ENCODE results near the gene LRPAP1.

LRPAP1 gene

DNA sequence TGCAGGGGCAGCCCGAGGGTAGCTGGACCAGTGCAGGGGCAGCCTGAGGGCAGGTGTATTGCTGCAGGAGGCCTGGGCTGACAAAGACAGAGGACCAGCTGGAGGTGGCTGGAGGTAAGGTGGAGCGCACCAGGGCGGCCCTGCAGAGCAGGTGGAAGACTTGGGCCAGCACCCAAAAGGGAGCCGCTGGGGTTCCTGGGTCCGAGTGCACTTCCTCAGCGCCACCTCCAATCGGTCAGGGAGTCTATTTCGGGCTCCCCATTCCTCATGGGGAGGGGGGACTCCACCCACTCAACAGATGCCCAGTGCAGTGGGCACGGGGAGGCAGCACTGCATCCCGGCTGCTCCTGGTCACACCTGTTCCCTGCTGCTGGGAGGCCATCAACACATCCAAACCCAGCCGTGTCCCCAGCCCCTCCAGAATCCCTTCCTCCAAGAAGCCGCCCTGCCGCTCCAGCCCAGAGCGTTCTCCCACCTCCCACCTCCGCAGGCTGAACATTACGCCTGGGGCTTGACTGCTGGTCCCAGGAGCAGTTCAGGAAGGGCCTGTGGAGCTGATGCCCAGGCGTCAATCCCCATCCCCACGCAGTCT, 1.5 kb downstream of the LRPAP1 start:
- DNase-seq, result no peak

- no peak for DNase-seq
Observed at GRCh38 chr4:3530051-3530450, 2.2 kb downstream of the LRPAP1 start.

DNA sequence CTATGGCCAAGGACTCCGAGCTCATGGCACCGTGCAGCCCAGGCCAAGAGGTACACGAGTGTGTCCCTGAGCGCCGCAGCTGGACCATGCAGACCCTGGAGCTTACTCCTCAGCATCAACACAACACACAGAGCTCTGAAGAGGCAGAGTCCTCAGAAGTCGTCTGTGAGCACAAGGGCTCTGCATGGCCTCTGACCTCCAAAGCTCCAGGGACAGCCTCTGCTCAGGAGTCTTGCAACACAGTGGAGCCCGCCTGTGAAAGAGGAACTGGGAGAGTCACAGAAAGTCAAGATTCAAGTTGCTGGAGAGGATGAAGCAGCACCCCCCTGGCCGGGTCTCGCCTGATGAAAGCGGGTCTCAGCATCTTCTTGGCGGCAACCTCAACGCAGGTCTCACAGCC, 2.9 kb downstream of the LRPAP1 start:
- DNase-seq, result no peak

- DNase-seq, result no peak
Observed at GRCh38 chr4:3527914-3528876, 4.0 kb downstream of the LRPAP1 start.

DNA sequence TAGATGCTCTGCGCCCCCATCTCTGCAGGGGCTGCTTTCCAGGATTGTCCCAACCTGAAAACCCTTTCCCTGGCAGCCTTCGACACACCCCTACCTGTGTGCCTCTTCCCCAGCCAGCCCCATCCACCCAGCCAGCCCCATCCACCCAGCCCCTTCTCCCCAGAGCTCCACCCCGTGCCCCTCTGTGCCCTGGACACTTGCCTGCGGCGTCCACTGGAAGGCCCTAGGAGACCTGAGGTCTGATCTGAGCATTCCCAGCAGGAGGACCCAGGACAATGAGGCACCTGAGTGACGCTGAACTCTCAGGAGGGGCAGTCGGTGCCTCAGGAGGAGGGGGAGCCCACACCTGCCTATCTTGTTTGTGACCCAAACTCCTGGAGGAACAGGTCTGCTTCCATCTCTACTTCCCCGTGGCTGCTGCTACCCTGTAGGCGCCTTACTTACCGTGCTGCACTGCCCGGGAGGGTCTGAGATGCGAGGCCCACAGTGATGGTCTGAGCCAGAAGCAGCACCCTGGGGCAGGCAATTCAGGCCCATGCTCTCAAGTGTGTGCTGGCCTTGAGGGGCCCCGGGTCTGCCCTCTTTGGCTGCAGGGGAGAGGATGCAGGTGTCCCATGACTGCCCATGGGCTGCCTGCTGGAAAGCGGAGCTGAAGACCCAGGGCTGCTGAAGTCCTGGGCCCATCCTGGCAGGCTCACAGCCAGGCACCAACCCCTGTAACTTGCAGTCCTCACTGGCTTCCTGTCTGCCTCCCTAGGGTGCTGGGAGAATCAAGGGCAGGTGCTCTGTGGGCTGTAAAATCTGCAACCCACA, 4.9 kb downstream of the LRPAP1 start:
- DNase-seq, result no peak

- DNase-seq, result no peak
Observed at GRCh38 chr4:3526456-3526855, 5.8 kb downstream of the LRPAP1 start.

DNA sequence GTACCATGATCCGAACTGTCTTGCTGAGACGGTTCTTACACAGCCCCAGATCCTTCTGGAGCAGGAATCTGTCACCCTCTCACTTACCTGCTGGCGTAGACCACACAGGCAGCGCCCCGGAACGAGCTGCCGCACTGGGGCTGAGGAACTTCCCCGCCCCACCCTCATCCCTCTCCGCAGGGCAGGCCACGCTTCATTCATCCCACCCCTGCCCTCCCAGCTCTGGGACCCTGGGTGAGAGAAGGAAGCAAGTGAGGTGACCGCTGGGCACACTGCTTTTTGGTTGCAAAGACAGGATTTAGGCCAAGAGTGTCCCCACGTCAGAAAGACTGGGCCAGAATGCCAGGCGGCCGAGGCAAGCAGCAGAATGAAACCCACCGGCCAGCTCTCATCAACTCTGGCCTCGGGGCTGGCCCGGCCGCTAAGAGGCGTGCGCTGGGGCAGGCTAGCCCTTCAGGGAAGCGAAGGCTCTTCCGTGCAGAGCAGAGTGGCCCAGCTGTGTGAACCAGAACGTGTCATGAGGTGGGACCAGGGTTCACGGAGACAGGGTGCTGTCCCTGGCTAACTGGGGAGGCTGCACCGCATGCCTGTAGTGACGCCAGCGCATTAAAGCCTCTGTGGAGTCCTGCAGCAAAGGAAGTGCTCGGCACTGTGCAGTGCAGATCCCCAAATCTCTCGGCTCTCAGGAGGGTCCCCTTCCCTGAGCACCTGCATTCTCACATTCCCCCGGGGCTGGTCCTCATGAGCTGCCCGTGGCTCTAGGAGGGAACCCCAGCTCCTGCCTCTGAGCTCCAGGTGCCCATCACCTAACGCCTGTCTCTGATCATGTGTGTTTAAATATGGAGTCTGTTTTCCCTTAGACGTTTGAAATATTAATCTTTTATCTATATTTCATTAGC, 6.4 kb downstream of the LRPAP1 start:
- no peak for DNase-seq

DNA sequence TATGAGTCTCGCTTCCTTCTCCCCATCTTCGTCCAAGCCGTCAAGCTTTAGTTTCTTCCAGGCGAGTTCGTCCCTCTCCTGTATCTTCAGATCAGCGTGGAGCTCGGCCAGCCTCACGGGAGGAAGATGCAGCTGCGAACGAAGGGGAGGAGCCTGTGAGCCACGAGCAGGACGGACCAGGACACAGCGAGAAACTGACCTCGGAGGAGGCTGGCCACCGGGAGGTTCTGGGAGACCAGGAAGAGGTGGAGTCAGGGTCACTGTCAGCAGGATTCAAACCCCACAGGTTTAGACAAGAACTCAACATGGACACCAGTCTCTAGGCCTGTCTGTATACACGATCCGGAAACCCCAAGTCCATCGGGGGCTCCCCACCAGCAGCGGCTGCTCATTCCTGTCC, 7.3 kb downstream of the LRPAP1 start:
- no peak for DNase-seq

DNA sequence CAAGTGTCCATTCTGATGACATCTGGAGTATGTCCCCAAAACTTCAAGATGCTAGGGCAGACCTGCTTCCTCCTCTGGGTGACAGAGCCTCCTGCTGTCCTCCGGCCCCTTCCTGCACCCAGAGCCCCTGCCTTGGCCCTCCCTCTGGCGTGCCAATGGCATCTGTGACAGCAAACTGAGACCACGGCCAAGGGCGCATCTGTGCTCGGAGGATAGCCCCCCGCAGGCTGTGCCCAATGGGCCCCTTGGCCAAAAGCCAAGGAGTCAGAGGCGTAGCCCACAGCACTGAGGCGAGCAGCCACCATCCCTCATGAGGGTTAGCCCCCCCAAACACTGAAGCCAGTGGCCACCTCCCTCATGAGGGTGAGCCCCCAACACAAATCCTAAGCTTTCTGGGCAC, 7.9 kb downstream of the LRPAP1 start:
- no peak for DNase-seq

- no peak for DNase-seq
Observed at GRCh38 chr4:3523628-3524221, 8.5 kb downstream of the LRPAP1 start.

DNA sequence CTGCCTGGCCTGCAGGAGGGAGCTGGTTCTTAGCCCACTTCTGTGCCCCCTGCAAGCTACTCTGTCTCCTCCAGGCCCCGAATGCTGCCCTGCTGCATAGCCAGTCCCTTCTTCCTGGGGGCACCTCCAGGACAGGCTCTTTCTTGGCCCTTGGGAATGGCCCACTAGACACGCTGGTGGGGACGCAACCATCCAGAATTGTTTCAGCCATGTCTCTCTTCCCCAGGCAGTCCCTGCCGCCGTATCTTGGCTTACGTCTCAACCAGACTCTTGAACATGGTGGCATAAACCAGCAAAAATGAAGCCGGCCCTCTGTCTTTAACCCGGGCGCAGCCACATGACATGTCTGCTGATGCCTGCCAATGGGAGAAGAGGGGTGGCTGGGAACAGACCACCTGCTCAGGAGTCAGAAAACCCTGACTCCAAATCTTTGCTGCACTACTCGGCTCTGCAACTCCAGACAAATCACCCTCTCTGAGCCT, 9.0 kb downstream of the LRPAP1 start:
- no peak for DNase-seq

- DNase-seq, result no peak
Observed at GRCh38 chr4:3522651-3523050, 9.6 kb downstream of the LRPAP1 start.

- DNase-seq, result no peak
Observed at GRCh38 chr4:3522326-3522640, 9.9 kb downstream of the LRPAP1 start.

GRCh38 chr4:3521621-3522325, 10.4 kb downstream of the LRPAP1 start:
- DNase-seq, result no peak

DNA sequence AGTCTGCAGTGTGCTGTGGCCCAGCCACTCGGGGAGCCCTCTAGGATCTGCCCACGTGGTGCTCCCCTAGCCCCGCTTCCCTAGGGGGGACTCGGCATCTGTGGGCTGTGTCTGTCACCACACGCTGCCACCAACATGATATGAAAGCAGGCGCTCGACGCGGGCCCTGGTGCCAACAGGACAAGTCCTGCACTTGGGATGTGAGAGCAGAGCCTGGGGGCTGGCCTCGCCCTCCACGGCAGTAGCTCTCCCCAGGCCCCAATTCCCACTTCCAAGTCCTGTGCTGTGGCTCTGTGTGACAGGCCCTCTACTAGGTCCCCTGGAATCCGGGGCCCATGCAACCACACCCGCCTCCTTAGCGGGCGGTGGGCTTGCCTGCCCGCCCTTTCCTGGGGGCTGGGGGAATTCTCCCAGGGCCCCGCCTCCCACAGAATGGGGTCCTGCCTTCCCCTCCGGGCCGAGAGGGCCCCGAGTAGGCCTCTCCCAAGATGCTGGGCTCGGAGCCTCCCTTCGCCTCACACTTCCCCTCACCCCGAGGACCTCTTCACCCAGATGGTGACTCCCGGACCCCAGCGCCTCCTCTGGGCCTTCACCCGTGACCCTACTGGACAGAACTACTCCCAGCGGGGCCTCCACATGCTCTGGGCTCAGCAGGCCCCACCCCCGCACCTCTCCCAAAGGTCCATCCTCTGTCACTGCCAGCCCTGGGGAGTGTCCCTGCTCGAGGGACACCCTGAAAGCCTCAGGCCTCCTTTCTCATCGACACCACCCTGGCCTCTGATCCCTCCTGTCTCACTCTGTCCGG, 11.2 kb downstream of the LRPAP1 start:
- DNase-seq, result no peak

DNA sequence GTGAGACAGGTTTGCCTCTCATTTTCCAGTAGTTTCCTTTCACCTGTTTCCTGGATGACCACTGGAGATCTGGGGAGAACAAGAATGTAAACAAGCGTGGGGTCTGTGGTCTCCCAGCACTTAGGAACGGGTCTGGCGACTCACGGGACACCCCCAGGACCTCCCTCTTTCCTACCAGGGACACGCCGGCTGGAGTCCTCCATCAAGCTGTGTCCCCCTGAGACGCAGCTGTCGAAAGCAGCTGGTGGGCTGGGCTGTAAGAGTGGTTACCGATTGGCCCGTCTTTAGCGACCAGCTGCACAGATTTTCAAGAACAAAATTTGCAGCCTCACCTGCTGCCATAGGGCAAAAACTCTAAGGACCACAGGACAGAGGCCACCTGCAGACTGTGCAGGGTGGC, 11.9 kb downstream of the LRPAP1 start:
- DNase-seq, result no peak

GRCh38 chr4:3519468-3520264, 12.6 kb downstream of the LRPAP1 start:
- no peak for DNase-seq

GRCh38 chr4:3518941-3519340, 13.3 kb downstream of the LRPAP1 start:
- no peak for DNase-seq

GRCh38 chr4:3518511-3518880, 13.7 kb downstream of the LRPAP1 start:
- DNase-seq, result no peak

All from activated CD8-positive, alpha-beta memory T cell treated with anti-CD3 and anti-CD28 coated beads, Interleukin-2, amount 50 U/mL, for 48 hours (primary cell).